Measurements from ENCODE around the gene UGT2A1. TPM values are rescaled to one million over a fixed set of nuclear protein-coding genes. Genes with fewer than 3 reads are reported as not detected.

Gene UGT2A1
- total RNA-seq: not detected in 2 replicates

DNA sequence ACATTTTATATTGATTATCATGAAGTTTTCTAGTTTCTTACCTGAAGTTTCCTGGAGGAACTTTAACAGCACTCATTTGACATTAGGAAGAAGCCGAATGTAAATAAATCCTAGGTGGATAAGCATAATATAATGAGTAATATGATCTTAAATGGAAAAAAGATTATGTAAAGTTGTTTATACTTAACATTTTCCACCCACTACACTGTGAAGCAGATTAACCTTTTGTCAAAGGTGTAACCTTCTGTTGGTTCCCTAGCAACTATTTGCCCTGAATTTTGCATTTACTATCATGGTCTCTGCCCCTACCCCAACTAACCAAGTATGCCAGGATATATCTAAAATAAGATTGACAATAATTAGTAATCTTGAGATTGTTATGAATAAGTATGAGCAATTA lies at the start of gene UGT2A1:
Gene UGT2A1, minus strand, starts transcription at position 101 of the 400 bp plus-strand sequence. CDS start 5,603 bp downstream, outside the sequence.

DNA sequence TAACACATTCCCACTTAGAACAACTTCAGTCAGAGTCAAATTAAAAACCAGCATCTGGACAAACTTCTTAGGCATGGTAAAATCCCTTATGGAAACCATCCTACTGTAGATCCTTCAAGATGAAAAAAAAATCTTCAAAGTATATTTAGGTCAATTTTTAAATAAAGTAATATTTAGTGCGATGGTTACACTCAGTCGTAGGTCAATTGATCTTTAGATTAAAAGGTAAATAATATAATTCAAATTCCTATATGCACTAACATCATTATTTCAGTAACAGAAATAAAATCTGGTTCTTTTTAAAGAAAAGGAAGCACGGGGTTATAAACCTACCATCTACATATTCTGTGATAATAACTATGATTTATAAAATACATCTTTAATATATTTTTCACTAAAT lies 13.5 kb downstream of the UGT2A1 start, which contains the start of gene UGT2A2:
Gene UGT2A2, minus strand, starts transcription at position 101 of the 400 bp plus-strand sequence. Its CDS starts 2 bp downstream, at position 99.

Other genes starting within 250 kb of the UGT2A1 start
- gene UGT2B4, start 157.3 kb downstream of the UGT2A1 start, total RNA-seq: not detected in 2 replicates
- not detected in 2 replicates for gene UGT2A2, start 13.6 kb downstream of the UGT2A1 start, total RNA-seq
- gene SULT1B1, start 107.4 kb upstream of the UGT2A1 start, total RNA-seq: 0.05 TPM in 1 of 2 replicates, not detected in the other
- 0.20 and 0.44 TPM in 2 replicates for gene SULT1E1, start 206.9 kb upstream of the UGT2A1 start, total RNA-seq